SK-N-SH (cell line): ENCODE results near the gene CCDC9.
"Not testable (repeated sequence)": the region's sequence is repeated elsewhere in the genome, so short reads cannot be mapped to it uniquely, and the experiment has no call there.

Experiments
- CTCF ChIP-seq: fragments of 200-600 bp; sonication (generic); IDR thresholded peaks from 2 replicates; pipeline ENCODE4 v1.6.1; 2017; ENCODE audit warnings: antibody characterized with exemption, mild to moderate bottlenecking, moderate library complexity
- EP300 ChIP-seq, 2 experiments: IDR thresholded peaks; 2 replicates each; pipeline versions ENCODE4 v1.4.0 to v1.6.1; 2012; ENCODE audit warnings: borderline replicate concordance in 1 of 2, low read depth in 1 of 2, low read length in 1 of 2
- FOXM1 ChIP-seq: IDR thresholded peaks from 2 replicates; pipeline ENCODE4 v1.4.0; 2012; ENCODE audit warnings: low read depth, mild to moderate bottlenecking
- GABPA ChIP-seq: IDR thresholded peaks from 2 replicates; pipeline ENCODE4 v1.4.0; 2012; ENCODE audit warnings: low read depth, mild to moderate bottlenecking
- NFIC ChIP-seq: IDR thresholded peaks from 2 replicates; pipeline ENCODE4 v1.4.0; 2012; ENCODE audit warnings: borderline replicate concordance
- NRF1 ChIP-seq: IDR thresholded peaks from 2 replicates; pipeline ENCODE4 v1.6.1; 2012; ENCODE audit warnings: low read depth, mild to moderate bottlenecking, low read length
- TAF1 ChIP-seq: IDR thresholded peaks from 2 replicates; pipeline ENCODE4 v1.6.1; 2012; ENCODE audit warnings: low read depth, mild to moderate bottlenecking, low read length, moderate library complexity, borderline replicate concordance
- USF1 ChIP-seq: IDR thresholded peaks from 2 replicates; pipeline ENCODE4 v1.4.0; 2012; ENCODE audit warnings: low read depth, borderline replicate concordance
- ZBTB33 ChIP-seq: IDR thresholded peaks from 2 replicates; pipeline ENCODE4 v1.4.0; 2012; ENCODE audit warnings: low read depth, borderline replicate concordance

GRCh38 chr19:47276513-47276912, 20.2 kb downstream of the CCDC9 start:
- not testable (repeated sequence) for TF ChIP-seq CTCF; NFIC; GABPA; ZBTB33; USF1; TAF1; NRF1; EP300 (IDR thresholded peaks at IDR 0.05; ENCODE audit: borderline replicate concordance in 1 of 2, low read depth in 1 of 2, low read length in 1 of 2); FOXM1
